ENCODE measurements around the gene TXN. TPM values are rescaled to one million over a fixed set of nuclear protein-coding genes. Genes with fewer than 3 reads are reported as not detected.
"Not testable (repeated sequence)": the region's sequence is repeated elsewhere in the genome, so short reads cannot be mapped to it uniquely, and the experiment has no call there.

TXN gene
- total RNA-seq, 3 donors from 2014 or later, result 525 to 605 (median 551) TPM

- no peaks in the 10 kb centered on the region for H3K9me3 Mint-ChIP-seq
- no peak for ATAC-seq
- no peak overlapping the region for H3K4me3 Mint-ChIP-seq
Measured at GRCh38 chr9:110270211-110270995, 14.1 kb upstream of the TXN start.

GRCh38 chr9:110266795-110267194 lies 10.5 kb upstream of the TXN start:
- no peak for DNase-seq
- H3K9me3 Mint-ChIP-seq, result no peaks in the 10 kb centered on the region
- ATAC-seq, result no peak
- H3K4me1 Mint-ChIP-seq (ENCODE audit: low read depth), result no peaks in the 10 kb centered on the region
- no peak overlapping the region for H3K4me3 Mint-ChIP-seq
- H3K36me3 Mint-ChIP-seq (ENCODE audit: insufficient read depth), result no peaks in the 10 kb centered on the region
- H3K27me3 Mint-ChIP-seq (ENCODE audit: low read depth), result peaks cover 3% of the 10 kb centered on the region

More at GRCh38 chr9:110270211-110270995, 14.1 kb upstream of the TXN start:
- no peaks in the 10 kb centered on the region for H3K36me3 Mint-ChIP-seq (ENCODE audit: insufficient read depth)
- no peak for DNase-seq
- peaks cover 3% of the 10 kb centered on the region for H3K27me3 Mint-ChIP-seq (ENCODE audit: low read depth)
- no peaks in the 10 kb centered on the region for H3K4me1 Mint-ChIP-seq (ENCODE audit: low read depth)

DNA sequence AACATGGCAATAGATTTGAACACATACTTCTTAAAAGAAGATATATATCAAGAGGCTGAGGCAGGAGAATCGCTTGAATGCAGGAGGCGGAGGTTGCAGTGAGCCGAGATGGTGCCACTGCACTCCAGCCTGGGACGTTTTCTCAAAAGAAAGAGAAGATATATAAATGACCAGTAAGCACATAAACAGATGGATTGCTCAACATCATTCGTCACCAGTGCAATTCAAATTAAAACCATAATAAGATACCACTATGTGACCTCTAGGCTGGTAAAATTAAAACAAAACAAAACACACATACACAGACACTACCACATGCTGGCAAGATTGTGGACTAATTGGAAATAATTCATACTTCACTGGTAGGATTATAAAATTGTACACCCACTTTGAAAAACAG lies 5.3 kb upstream of the TXN start:
- Mint-ChIP-seq H3K4me1 (ENCODE audit: low read depth) (peaks cover 18% of the 10 kb centered on the region), H3K36me3 (ENCODE audit: insufficient read depth) (no peaks in the 10 kb centered on the region), H3K4me3 (no peak overlapping the region), H3K9me3 (no peaks in the 10 kb centered on the region), H3K27me3 (ENCODE audit: low read depth) (no peaks in the 10 kb centered on the region)
- no peak for ATAC-seq
- DNase-seq, result no peak

DNA sequence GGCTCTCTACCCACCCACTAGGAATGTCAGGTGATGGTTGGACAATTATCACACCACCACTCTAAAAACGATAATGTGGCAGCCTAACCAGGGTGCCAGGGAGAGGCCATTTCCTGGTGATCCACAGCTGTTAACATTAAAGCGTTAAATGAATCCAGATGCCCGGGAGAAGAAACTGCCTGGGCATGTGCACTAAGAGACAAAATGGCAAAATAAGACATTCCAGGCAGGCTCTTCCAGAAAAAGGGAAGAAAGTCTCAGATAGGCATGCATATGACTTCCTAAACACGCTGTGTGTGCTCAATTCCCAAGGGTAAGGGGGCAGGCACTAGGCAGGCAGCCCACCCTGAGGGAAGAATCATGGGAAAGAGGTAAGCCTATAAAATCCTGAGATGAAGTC lies 4.6 kb upstream of the TXN start:
- Mint-ChIP-seq H3K27me3 (ENCODE audit: low read depth) (no peaks in the 10 kb centered on the region), H3K4me1 (ENCODE audit: low read depth) (peaks cover 18% of the 10 kb centered on the region), H3K36me3 (ENCODE audit: insufficient read depth) (no peaks in the 10 kb centered on the region), H3K4me3 (no peak overlapping the region), H3K9me3 (no peaks in the 10 kb centered on the region)
- ATAC-seq (no peak), DNase-seq (no peak)

DNA sequence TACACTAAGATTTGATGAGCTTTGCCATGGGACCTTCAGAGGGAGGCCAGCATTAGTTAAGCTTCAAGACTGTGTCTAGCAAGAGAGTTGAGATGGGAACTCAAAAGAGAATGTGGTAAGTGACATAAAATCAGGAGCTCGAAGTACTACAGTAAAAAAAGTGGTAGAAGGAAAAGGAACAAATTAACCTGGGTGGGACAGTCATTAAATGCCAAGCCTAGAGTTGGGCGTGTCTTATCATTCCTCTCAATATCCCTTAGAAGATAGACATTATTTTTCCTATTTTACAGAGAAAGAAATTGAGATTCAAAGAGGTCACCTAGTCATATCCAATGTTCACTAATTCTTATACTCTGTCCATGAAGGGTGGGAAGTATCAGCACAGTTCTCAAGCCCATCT lies 3.3 kb upstream of the TXN start:
- Mint-ChIP-seq H3K36me3 (ENCODE audit: insufficient read depth) (no peaks in the 10 kb centered on the region), H3K27me3 (ENCODE audit: low read depth) (no peaks in the 10 kb centered on the region), H3K9me3 (no peaks in the 10 kb centered on the region), H3K4me1 (ENCODE audit: low read depth) (peaks cover 23% of the 10 kb centered on the region), H3K4me3 (no peak overlapping the region)
- no peak for DNase-seq
- ATAC-seq, result no peak

- Mint-ChIP-seq H3K27me3 (ENCODE audit: low read depth) (no peaks in the 10 kb centered on the region), H3K36me3 (ENCODE audit: insufficient read depth) (peaks cover 1% of the 10 kb centered on the region), H3K4me1 (ENCODE audit: low read depth) (peaks cover 31% of the 10 kb centered on the region), H3K9me3 (no peaks in the 10 kb centered on the region), H3K4me3 (no peak overlapping the region)
- ATAC-seq, result no peak
- no peak for DNase-seq
Measured at GRCh38 chr9:110258690-110259091, 2.4 kb upstream of the TXN start.

DNA sequence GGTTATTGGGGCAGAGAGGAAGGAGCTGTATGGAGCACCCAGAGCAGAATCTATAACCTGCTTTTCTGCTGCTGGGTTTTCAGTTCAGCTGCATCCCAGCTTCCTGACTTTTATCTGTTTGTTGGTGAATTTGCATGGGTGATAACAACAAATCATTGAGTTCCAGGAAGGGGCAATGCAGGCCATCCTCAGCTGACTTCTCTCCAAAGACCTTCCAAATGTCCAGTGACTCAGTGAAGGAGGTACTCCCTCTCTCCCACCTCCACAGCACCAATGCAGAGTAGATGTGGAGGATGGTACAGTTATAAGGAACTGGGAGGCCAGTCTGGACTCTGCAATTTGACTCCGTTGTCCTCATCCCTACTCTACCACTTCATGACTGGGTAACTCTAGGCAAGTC lies 1.6 kb upstream of the TXN start:
- Mint-ChIP-seq H3K4me1 (ENCODE audit: low read depth) (peaks cover 38% of the 10 kb centered on the region), H3K36me3 (ENCODE audit: insufficient read depth) (peaks cover 4% of the 10 kb centered on the region), H3K4me3 (peak overlapping the region; percentile 93), H3K27me3 (ENCODE audit: low read depth) (no peaks in the 10 kb centered on the region), H3K9me3 (no peaks in the 10 kb centered on the region)
- ATAC-seq (no peak), DNase-seq (no peak)

DNA sequence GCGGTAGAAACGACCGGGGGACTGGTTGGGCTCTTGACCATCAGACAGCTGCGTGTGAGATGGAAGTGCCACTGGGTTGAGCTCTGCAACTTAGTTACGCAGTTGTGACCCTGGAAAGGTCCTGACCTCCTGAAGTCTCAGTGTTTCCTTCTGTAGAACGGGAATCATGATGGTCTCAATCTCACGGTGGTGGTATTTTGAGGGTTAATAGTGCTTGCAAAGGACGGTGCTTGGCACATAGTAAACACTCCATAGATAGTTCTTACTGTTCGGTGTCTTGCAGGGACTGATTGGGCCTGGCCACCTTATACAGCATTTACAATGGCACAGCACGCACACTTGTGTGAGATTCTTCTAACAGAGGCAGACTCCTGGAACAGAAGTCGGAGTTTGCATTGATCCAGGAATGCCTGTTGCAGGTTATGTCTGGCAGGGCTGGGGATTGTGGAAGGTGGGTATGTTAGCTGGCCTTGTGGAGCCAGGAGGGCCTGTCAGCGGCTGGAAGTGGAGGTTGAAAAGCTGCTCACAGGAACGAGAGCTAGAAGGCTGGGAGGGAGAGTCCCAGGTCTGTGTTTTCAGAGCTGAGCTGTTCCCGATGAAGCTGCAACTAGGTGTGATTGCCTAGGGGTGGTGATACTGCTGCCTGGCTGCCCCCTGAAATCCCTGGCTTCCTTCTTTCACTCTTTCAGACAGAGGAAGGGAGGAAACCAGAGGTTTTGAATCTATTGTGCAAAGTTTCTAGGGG lies 962 bp upstream of the TXN start:
- peaks cover 6% of the 10 kb centered on the region for H3K36me3 Mint-ChIP-seq (ENCODE audit: insufficient read depth)
- no peaks in the 10 kb centered on the region for H3K9me3 Mint-ChIP-seq
- peaks cover 43% of the 10 kb centered on the region for H3K4me1 Mint-ChIP-seq (ENCODE audit: low read depth)
- DNase-seq (no peak), ATAC-seq (no peak)
- peak overlapping the region; percentile 93 for H3K4me3 Mint-ChIP-seq
- H3K27me3 Mint-ChIP-seq (ENCODE audit: low read depth), result no peaks in the 10 kb centered on the region

- Mint-ChIP-seq H3K4me1 (ENCODE audit: low read depth) (peaks cover 47% of the 10 kb centered on the region), H3K4me3 (peak overlapping the region; percentile 93), H3K9me3 (no peaks in the 10 kb centered on the region), H3K36me3 (ENCODE audit: insufficient read depth) (peaks cover 8% of the 10 kb centered on the region), H3K27me3 (ENCODE audit: low read depth) (no peaks in the 10 kb centered on the region)
- peak; percentile 19 for DNase-seq
- peak; percentile 19 to 20 for ATAC-seq
Measured at GRCh38 chr9:110255463-110256379, 586 bp downstream of the TXN start.

GRCh38 chr9:110255034-110255462 lies 1.3 kb downstream of the TXN start:
- Mint-ChIP-seq H3K36me3 (ENCODE audit: insufficient read depth) (peaks cover 14% of the 10 kb centered on the region), H3K4me1 (ENCODE audit: low read depth) (peaks cover 47% of the 10 kb centered on the region), H3K27me3 (ENCODE audit: low read depth) (no peaks in the 10 kb centered on the region), H3K4me3 (peak overlapping the region; percentile 93), H3K9me3 (no peaks in the 10 kb centered on the region)
- DNase-seq (no peak), ATAC-seq (no peak)

DNA sequence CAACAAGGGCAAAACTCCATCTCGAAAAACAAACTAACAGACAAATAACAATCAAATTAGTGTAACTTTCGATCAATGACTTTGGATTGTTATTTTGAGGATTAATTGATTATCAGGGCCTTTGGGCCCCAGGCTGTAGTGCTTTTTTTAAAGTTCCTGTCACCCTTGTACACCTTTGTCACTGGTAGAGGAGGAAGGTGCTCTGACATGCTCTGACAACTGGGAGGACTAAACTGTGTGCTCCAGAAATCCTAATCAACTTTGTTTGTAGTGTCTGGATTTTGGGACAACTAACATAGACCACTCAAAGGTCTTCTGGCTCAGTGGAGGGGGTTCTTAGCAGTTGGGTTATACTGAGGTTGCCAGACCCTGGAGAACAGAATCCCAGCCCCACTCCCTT lies 1.8 kb downstream of the TXN start:
- ATAC-seq (no peak), DNase-seq (no peak)
- Mint-ChIP-seq H3K9me3 (no peaks in the 10 kb centered on the region), H3K4me1 (ENCODE audit: low read depth) (peaks cover 47% of the 10 kb centered on the region), H3K27me3 (ENCODE audit: low read depth) (no peaks in the 10 kb centered on the region), H3K4me3 (peak overlapping the region; percentile 93), H3K36me3 (ENCODE audit: insufficient read depth) (peaks cover 15% of the 10 kb centered on the region)

DNA sequence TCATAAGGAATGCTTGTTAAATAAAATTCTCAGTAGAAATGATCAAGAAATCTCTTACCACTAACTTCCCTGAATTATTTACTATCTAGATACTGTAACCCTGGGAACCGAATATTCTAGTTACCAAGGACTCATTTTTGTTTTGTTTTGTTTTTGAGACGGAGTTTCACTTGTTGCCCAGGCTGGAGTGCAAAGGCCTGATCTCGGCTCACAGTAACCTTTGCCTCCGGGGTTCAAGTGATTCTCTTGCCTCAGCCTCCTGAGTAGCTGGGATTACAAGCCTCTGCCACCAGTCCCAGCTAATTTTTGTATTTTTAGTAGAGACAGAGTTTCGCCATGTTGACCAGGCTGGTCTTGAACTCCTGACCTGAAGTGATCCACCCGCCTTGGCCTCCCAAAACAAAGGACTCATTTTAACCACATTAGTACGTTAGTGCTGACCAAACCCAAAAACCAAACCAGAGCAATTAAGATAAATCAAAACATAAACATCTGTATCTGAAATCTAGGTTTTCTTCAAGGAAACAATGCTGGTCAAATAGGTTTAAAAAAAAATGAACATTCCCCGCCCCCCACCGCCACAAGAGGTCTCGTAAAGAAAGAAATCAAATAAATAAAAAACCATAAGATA lies 3.7 kb downstream of the TXN start:
- Mint-ChIP-seq H3K4me3 (peak overlapping the region; percentile 93), H3K36me3 (ENCODE audit: insufficient read depth) (peaks cover 25% of the 10 kb centered on the region), H3K4me1 (ENCODE audit: low read depth) (peaks cover 40% of the 10 kb centered on the region), H3K9me3 (no peaks in the 10 kb centered on the region), H3K27me3 (ENCODE audit: low read depth) (no peaks in the 10 kb centered on the region)
- ATAC-seq (no peak), DNase-seq (no peak)

DNA sequence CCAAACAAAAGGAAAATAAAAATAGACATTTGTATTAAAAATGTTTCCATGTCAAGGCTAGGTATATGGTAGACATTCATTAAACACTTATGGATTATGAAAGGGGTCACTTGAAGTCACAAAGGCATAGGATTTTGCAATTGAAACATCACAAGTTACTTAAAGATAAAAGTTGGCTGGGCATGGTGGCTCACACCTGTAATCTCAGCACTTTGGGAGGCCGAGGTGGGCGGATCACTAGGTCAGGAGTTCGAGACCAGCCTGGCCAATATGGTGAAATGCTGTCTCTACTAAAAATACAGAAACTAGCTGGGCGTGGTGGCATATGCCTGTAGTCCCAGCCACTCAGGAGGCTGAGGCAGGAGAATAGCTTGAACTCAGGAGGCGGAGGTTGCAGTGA lies 4.5 kb downstream of the TXN start:
- ATAC-seq; H3K27me3 Mint-ChIP-seq (ENCODE audit: low read depth); H3K4me3 Mint-ChIP-seq; H3K9me3 Mint-ChIP-seq; DNase-seq: not testable (repeated sequence)
- H3K4me1 Mint-ChIP-seq (ENCODE audit: low read depth), result peaks cover 33% of the 10 kb centered on the region
- H3K36me3 Mint-ChIP-seq (ENCODE audit: insufficient read depth), result peaks cover 30% of the 10 kb centered on the region

GRCh38 chr9:110251212-110251611 lies 5.1 kb downstream of the TXN start:
- Mint-ChIP-seq H3K27me3 (ENCODE audit: low read depth) (no peaks in the 10 kb centered on the region), H3K4me3 (no peak overlapping the region), H3K4me1 (ENCODE audit: low read depth) (peaks cover 33% of the 10 kb centered on the region)

More at GRCh38 chr9:110251212-110251611, 5.1 kb downstream of the TXN start:
- Mint-ChIP-seq H3K36me3 (ENCODE audit: insufficient read depth) (peaks cover 35% of the 10 kb centered on the region), H3K9me3 (no peaks in the 10 kb centered on the region)
- ATAC-seq (no peak), DNase-seq (no peak)

Data from activated T-cell treated with anti-CD3 and anti-CD28 coated beads, Interleukin-2, amount 50 U/mL, for 4 hours (primary cell).